Measurements from ENCODE around the gene OARD1.

Gene OARD1

GRCh38 chr6:41083072-41083471 lies 10.9 kb upstream of the OARD1 start:
- Mint-ChIP-seq H3K27me3 (no peaks in the 10 kb centered on the region), H3K36me3 (ENCODE audit: low read depth) (peaks cover 63% of the 10 kb centered on the region), H3K27ac (no peak overlapping the region), H3K9me3 (no peaks in the 10 kb centered on the region), H3K4me1 (peaks cover 35% of the 10 kb centered on the region), H3K4me3 (no peak overlapping the region)
- DNase-seq (no peak), ATAC-seq (no peak)

GRCh38 chr6:41080621-41081020 lies 8.5 kb upstream of the OARD1 start:
- Mint-ChIP-seq H3K27me3 (no peaks in the 10 kb centered on the region), H3K36me3 (ENCODE audit: low read depth) (peaks cover 51% of the 10 kb centered on the region), H3K9me3 (no peaks in the 10 kb centered on the region), H3K4me3 (peak overlapping the region; percentile 12), H3K27ac (peak overlapping the region; percentile 29), H3K4me1 (peaks cover 57% of the 10 kb centered on the region)
- ATAC-seq (no peak), DNase-seq (no peak)

- peaks cover 72% of the 10 kb centered on the region for H3K4me1 Mint-ChIP-seq
These were observed 6.9 kb upstream of the OARD1 start for GRCh38 chr6:41079080-41079479.

GRCh38 chr6:41078101-41078500 lies 5.9 kb upstream of the OARD1 start:
- no peaks in the 10 kb centered on the region for H3K9me3 Mint-ChIP-seq
- no peaks in the 10 kb centered on the region for H3K27me3 Mint-ChIP-seq
- DNase-seq: no peak
- peaks cover 77% of the 10 kb centered on the region for H3K4me1 Mint-ChIP-seq
- peaks cover 41% of the 10 kb centered on the region for H3K36me3 Mint-ChIP-seq (ENCODE audit: low read depth)
- ATAC-seq: no peak
- no peak overlapping the region for H3K27ac Mint-ChIP-seq
- no peak overlapping the region for H3K4me3 Mint-ChIP-seq

More at GRCh38 chr6:41079080-41079479, 6.9 kb upstream of the OARD1 start:
- peaks cover 44% of the 10 kb centered on the region for H3K36me3 Mint-ChIP-seq (ENCODE audit: low read depth)
- ATAC-seq (no peak), DNase-seq (no peak)
- H3K4me3 Mint-ChIP-seq: no peak overlapping the region
- H3K27me3 Mint-ChIP-seq: no peaks in the 10 kb centered on the region
- H3K9me3 Mint-ChIP-seq: no peaks in the 10 kb centered on the region
- H3K27ac Mint-ChIP-seq: peak overlapping the region; percentile 2

- H3K36me3 Mint-ChIP-seq (ENCODE audit: low read depth): peaks cover 43% of the 10 kb centered on the region
- no peaks in the 10 kb centered on the region for H3K9me3 Mint-ChIP-seq
- no peaks in the 10 kb centered on the region for H3K27me3 Mint-ChIP-seq
- ATAC-seq (no peak), DNase-seq (no peak)
- peaks cover 80% of the 10 kb centered on the region for H3K4me1 Mint-ChIP-seq
- no peak overlapping the region for H3K4me3 Mint-ChIP-seq
- H3K27ac Mint-ChIP-seq: no peak overlapping the region
These were observed 5.4 kb upstream of the OARD1 start for GRCh38 chr6:41077536-41077935.

- Mint-ChIP-seq H3K4me1 (peaks cover 76% of the 10 kb centered on the region), H3K27me3 (no peaks in the 10 kb centered on the region), H3K36me3 (ENCODE audit: low read depth) (peaks cover 38% of the 10 kb centered on the region), H3K4me3 (peak overlapping the region; percentile 93), H3K27ac (peak overlapping the region; percentile 69), H3K9me3 (no peaks in the 10 kb centered on the region)
- ATAC-seq: no peak
- DNase-seq: no peak
These were observed 3.8 kb upstream of the OARD1 start for GRCh38 chr6:41075651-41076626.

GRCh38 chr6:41074692-41075436 lies 2.7 kb upstream of the OARD1 start:
- Mint-ChIP-seq H3K4me1 (peaks cover 72% of the 10 kb centered on the region), H3K27me3 (no peaks in the 10 kb centered on the region)
- no peak for DNase-seq

GRCh38 chr6:41073968-41074691 lies 2.0 kb upstream of the OARD1 start:
- Mint-ChIP-seq H3K27me3 (no peaks in the 10 kb centered on the region), H3K36me3 (ENCODE audit: low read depth) (peaks cover 31% of the 10 kb centered on the region), H3K9me3 (no peaks in the 10 kb centered on the region), H3K4me3 (peak overlapping the region; percentile 93), H3K4me1 (peaks cover 68% of the 10 kb centered on the region), H3K27ac (peak overlapping the region; percentile 90)
- DNase-seq: no peak
- ATAC-seq: no peak

More at GRCh38 chr6:41074692-41075436, 2.7 kb upstream of the OARD1 start:
- Mint-ChIP-seq H3K9me3 (no peaks in the 10 kb centered on the region), H3K27ac (peak overlapping the region; percentile 90), H3K36me3 (ENCODE audit: low read depth) (peaks cover 33% of the 10 kb centered on the region), H3K4me3 (peak overlapping the region; percentile 93)
- no peak for ATAC-seq

- peaks cover 27% of the 10 kb centered on the region for H3K36me3 Mint-ChIP-seq (ENCODE audit: low read depth)
- DNase-seq (peak; percentile 84), ATAC-seq (peak; percentile 12)
- peaks cover 63% of the 10 kb centered on the region for H3K4me1 Mint-ChIP-seq
- peak overlapping the region; percentile 90 for H3K27ac Mint-ChIP-seq
- no peaks in the 10 kb centered on the region for H3K9me3 Mint-ChIP-seq
- peak overlapping the region; percentile 93 for H3K4me3 Mint-ChIP-seq
- no peaks in the 10 kb centered on the region for H3K27me3 Mint-ChIP-seq
These were observed 1.2 kb upstream of the OARD1 start for GRCh38 chr6:41073203-41073967.

- DNase-seq: peak; percentile 100
- peak within 1 kb of the TSS; percentile 96 for H3K27ac Mint-ChIP-seq
- H3K4me3 Mint-ChIP-seq: peak within 1 kb of the TSS; percentile 93
- peaks cover 60% of the 10 kb centered on the region for H3K4me1 Mint-ChIP-seq
- peak; percentile 83 for ATAC-seq
- H3K27me3 Mint-ChIP-seq: no peaks in the 10 kb centered on the region
- H3K36me3 Mint-ChIP-seq (ENCODE audit: low read depth): peaks cover 30% of the 10 kb centered on the region
- no peaks in the 10 kb centered on the region for H3K9me3 Mint-ChIP-seq
These were observed 663 bp upstream of the OARD1 start, which contains the start of gene NFYA for GRCh38 chr6:41072836-41073202. Gene NFYA, plus strand, starts transcription at chr6:41072974. Its CDS starts 6,116 bp downstream, at chr6:41079090.

- DNase-seq: no peak
- Mint-ChIP-seq H3K27me3 (no peaks in the 10 kb centered on the region), H3K4me3 (peak overlapping the region; percentile 92), H3K27ac (peak overlapping the region; percentile 96), H3K4me1 (peaks cover 55% of the 10 kb centered on the region), H3K9me3 (no peaks in the 10 kb centered on the region), H3K36me3 (ENCODE audit: low read depth) (peaks cover 43% of the 10 kb centered on the region)
- ATAC-seq: no peak
These were observed 644 bp downstream of the OARD1 start for GRCh38 chr6:41071501-41071922.

- H3K4me3 Mint-ChIP-seq: no peak overlapping the region
- ATAC-seq: no peak
- H3K27me3 Mint-ChIP-seq: no peaks in the 10 kb centered on the region
- H3K27ac Mint-ChIP-seq: no peak overlapping the region
- peak; percentile 72 for DNase-seq
- H3K36me3 Mint-ChIP-seq (ENCODE audit: low read depth): peaks cover 59% of the 10 kb centered on the region
- peaks cover 28% of the 10 kb centered on the region for H3K4me1 Mint-ChIP-seq
- no peaks in the 10 kb centered on the region for H3K9me3 Mint-ChIP-seq
These were observed 5.3 kb downstream of the OARD1 start for GRCh38 chr6:41066867-41067304.

GRCh38 chr6:41065550-41066026 lies 6.6 kb downstream of the OARD1 start:
- Mint-ChIP-seq H3K9me3 (no peaks in the 10 kb centered on the region), H3K36me3 (ENCODE audit: low read depth) (peaks cover 59% of the 10 kb centered on the region), H3K27ac (no peak overlapping the region), H3K4me3 (no peak overlapping the region), H3K4me1 (peaks cover 19% of the 10 kb centered on the region), H3K27me3 (no peaks in the 10 kb centered on the region)
- ATAC-seq (no peak), DNase-seq (no peak)
